ENCODE data around the gene RAB29. TPM values are rescaled to one million over a fixed set of nuclear protein-coding genes. Genes with fewer than 3 reads are reported as not detected.

RAB29 gene
- polyA plus RNA-seq, 3 donors: 28.2 to 39.9 (median 36.6) TPM

DNA sequence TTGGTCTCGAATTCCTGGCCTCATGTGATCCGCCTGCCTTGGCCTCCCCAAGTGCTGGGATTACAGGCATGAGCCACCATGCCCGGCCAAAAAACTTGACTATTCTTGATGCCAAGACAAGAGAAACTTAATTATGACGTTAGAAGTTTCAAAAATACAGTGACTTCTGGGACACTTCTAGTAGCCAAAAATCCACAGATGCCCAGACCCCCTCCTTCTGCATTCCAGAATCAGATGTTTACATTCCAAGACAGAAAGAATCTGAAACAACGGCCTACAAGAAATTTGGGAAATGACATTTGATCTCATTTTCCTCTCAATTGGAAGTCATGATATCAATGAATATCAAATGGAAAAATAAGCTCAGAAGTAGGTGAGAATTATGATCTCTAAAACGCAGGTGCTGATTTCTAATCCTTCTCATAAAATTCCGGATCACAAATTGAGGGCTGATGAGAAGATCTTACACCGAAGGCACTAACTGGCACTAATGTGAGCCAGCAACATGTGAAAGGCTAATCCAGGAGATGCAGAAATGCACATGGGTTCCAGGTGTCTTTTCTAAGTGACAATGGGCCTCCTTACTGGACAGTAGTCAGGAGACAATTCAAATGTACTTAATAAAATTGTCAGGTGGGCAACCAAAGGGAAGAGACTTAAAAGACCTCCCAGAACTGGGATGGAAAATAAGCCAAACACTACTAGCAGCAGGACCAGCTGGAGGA lies 5.5 kb downstream of the RAB29 start:
- DNase-seq: no peak

DNA sequence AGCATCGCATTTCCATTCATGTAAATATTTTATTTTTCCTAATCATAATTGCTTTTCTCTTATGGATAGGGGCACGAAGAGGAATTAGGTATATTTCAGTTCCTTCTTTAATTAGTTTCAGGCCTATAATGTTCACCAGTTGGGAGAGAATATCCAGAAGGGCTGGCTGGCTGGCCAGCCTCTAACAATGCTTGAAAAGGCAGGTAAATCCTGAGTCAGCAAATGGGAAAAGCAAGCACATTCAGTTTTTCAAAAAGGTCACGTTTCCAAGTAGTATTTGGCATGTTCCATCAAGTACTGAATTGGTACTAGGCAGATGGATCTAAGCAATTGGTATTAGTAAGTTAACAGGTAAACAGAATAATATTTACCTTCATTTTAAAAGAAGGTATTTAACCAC lies 8.0 kb downstream of the RAB29 start:
- DNase-seq: no peak

GRCh38 chr1:205766570-205766969 lies 8.7 kb downstream of the RAB29 start:
- no peak for DNase-seq

GRCh38 chr1:205766038-205766437 lies 9.2 kb downstream of the RAB29 start:
- no peak for DNase-seq

DNA sequence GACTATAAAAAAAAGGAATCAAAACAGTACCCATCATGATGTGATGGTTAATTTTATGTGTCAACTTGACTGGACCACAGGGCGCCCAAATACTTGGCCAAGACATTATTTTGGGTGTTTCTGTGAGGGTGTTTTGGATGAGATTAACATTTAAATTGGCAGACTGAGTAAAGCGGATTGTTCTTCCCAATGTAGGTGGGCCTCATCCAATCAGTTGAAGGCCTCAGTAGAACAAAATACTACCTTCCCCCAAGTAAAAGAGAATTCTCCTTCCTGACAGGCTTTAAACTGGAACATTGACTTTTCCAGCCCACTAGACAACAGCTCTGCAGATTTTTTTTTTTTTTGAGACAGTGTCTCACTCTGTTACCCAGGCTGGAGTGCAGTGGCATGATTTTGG lies 10.7 kb downstream of the RAB29 start:
- no peak for DNase-seq

DNA sequence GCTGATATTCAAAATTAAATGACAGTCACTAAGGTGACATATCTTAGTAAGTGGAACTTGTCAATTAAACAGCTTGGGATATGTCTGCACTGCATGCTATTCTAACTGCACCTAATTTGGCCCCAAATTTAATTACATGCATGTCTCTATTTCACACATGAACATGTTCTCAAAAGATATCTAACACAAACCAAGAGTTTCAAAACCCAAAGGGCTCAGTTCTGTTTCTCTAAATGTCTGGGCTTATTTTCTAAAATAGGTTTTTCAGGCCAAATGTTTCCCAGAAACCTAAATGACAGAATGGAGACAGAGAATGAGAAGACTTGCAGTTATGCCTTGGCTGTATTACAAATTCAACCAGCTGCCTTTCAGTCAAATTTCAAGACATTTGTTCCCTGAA lies 11.3 kb downstream of the RAB29 start:
- DNase-seq: no peak

DNA sequence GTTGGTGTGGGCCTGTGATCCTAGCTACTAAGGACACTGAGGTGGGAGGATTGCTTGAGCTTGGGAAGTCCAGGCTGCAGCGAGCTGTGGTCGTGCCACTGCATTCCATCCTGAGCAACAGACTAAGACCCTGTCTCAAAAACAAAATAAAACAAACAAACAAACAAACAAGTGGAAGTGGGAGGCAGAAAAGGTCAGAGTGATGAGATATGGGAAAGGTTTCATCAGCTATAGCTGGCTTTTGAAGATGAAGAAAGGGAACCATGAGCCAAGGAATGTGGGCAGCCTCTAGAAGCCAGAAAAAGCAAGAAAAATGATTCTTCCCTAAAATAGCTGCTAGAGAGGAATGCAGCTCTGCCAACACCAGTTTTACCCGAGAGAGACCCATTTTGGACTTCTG lies 14.7 kb downstream of the RAB29 start:
- no peak for DNase-seq

DNA sequence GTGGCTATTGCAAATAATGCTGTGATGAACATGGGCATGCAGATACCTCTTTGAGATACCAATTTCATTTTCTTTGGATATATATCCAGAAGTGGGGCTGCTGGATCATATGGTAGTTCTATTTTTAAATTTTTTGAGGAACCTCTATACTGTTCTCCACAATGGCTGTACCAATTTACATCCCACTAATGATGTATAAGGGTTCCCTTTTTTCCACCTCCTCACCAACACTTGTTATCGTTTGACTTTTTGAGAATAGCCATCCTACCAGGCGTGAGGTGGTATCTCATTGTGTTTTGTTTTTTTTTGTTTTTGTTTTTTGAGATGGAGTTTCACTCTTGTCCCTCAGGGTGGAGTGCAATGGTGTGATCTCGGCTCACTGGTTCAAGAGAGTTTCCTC lies 18.7 kb downstream of the RAB29 start:
- no peak for DNase-seq

- no peak for DNase-seq
These were observed 20.4 kb downstream of the RAB29 start for GRCh38 chr1:205754857-205755256.

GRCh38 chr1:205751036-205751651 lies 24.1 kb downstream of the RAB29 start:
- no peak for DNase-seq

GRCh38 chr1:205750138-205751035 lies 24.9 kb downstream of the RAB29 start, which contains the start of gene NUCKS1:
Gene NUCKS1 (minus strand): TSS chr1:205750182. CDS start chr1:205749973, 209 bp downstream.
- DNase-seq: peak; percentile 98

DNA sequence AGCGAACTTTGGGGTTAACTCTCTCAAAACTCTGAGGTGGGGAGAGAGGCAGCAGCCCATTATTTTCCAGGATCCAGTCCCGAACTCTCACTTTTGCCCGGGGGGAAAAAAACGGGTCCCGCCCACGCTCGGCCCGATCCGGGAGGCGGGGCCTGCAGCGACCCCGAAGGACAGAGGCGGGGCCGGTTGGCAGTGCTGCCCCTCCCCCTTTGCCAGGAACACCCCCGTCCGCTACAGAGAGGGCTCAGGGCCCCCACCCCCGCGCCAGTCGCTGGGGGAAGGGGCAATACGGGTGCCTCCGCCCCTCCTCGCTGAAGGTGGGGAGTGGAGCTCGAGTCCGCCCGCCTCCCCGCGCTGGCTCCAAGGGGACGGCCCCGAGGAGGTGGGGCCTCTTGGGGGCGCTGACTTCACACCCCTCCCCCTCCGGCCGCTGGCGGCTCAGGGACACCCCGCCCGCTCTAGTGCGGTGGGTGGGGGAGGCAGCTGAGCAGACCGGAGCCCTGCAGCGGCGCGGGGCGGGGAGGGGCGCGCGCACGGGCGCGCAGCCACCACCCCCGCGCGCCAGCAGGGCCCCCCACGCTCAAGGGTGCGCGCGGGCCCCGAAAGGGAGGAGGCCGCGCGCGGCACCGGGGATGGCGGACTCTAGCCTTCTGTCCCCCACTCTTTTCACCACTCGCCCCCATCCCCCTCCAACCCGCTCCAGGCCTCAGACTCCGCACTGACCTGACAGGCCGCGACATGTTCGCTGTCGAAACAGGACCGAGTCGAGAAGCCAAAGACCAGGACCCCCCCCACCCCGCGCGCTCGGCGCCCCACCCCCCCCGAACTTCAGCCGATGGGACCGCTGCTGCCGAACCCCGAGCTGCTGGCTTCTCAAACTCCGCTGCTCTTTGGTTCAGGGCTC lies 25.8 kb downstream of the RAB29 start:
- peak; percentile 94 for DNase-seq

GRCh38 chr1:205748403-205749233 lies 26.7 kb downstream of the RAB29 start:
- DNase-seq: peak; percentile 62

- no peak for DNase-seq
These were observed 28.4 kb downstream of the RAB29 start for GRCh38 chr1:205746757-205747412.

DNA sequence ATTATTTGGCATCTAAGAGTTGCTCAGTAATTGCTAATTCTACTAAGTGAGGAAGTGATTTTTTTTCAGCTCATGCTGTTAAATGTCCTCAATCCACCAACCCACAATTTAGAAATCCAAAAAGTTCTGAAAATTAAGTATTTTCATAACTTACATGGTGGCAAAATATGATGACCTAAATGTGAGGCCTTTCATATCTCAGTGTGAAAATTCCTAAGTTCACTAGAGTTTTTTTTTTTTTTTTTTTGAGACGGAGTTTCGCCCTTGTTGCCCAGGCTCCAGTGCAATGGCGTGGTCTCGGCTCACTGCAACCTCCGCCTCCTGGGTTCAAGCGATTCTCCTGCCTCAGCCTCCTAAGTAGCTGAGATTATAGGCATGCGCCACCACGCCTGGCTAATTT lies 30.9 kb downstream of the RAB29 start:
- no peak for DNase-seq

- DNase-seq: no peak
These were observed 31.3 kb downstream of the RAB29 start for GRCh38 chr1:205743977-205744376.

DNA sequence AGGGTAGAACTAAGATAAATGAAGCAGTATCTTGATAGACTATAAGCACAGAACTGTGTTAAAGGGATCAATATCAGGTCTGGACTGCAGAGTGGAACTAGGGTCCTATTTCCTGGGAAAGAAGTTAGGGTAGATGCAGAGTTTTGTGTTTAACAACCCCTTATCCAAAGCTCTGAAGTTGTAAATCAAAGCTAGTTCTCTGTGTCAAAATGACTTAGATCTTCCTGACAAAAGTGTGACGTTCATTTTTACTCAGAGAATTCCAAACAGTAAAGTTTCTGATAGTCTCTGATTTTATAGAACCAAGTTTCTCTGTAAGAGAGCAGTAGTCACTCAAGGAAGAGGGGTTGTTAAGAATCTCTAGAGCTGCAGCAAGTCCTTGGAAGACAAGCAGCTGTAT lies 33.6 kb downstream of the RAB29 start:
- DNase-seq: no peak

DNA sequence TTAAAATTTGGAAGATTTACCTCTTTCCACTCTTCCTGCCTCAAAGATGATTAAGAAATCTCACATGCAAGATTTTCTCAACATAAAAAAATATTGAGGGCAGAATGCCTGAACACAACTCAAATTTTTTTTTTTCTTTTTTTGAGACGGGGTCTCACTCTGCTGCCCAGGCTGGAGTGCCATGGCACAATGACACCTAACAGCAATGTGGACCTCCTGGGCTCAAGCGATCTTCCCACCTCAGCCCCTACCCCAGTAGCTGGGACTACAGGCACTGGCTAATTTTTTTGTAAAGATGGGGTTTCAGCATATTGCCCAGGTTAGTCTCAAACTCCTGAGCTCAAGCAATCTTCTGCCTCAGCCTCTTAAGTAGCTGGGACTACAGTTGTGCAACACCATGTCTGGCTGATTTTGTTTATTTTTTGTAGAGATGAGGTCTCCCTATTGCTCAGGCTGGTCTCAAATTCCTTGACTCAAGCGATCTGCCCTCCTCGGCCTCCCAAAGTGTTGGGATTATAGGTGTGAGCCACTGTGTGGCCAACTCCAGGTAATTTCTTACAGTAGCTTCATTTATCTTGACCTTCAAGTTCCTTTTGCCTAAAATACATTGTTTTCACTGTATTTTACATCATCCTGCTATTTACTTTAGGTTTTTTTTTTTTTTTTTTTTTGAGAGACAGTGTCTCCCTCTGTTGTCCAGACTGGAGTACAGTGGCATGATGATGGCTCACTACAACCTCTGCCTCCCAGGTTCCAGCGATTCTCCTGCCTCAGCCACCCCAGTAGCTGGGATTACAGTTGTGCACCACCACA lies 35.7 kb downstream of the RAB29 start:
- no peak for DNase-seq

DNA sequence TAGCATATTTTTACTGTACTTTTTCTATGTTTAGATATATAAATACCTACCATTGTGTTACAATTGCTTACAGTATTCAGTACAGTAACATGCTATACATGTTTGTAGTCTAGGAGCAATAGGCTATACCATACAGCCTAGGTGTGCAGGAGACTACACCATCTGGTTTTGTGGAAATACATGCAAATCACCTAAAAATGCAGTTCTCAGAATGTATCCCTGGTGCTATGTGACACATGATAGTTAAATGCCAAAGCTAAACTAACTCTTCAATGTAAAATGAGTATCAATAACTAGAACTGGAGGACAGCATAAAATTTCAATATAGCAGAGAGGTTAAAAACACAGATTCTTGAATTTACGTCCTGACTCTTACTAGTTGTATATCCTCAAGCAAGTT lies 40.1 kb downstream of the RAB29 start:
- DNase-seq: no peak
